HT-29 (cell line): ENCODE results near the gene THAP3. TPM values are rescaled to one million over a fixed set of nuclear protein-coding genes. Genes with fewer than 3 reads are reported as not detected.

Experiments used
- DNase-seq: peaks from one replicate; pipeline ENCODE4 v3.0.0-alpha.2; 2015; ENCODE audit warnings: low spot score
- total RNA-seq: library from RNA; depleted of rRNA; stranded (reverse); fragments of >200 nt; shearing (Covaris generic); gene quantifications from 2 replicates; pipeline ENCODE4 v1.2.3, GENCODE V29; 2014; rRNA removed

THAP3 gene
- total RNA-seq, 1 experiment from 2014 or later, result 19.6 TPM

DNA sequence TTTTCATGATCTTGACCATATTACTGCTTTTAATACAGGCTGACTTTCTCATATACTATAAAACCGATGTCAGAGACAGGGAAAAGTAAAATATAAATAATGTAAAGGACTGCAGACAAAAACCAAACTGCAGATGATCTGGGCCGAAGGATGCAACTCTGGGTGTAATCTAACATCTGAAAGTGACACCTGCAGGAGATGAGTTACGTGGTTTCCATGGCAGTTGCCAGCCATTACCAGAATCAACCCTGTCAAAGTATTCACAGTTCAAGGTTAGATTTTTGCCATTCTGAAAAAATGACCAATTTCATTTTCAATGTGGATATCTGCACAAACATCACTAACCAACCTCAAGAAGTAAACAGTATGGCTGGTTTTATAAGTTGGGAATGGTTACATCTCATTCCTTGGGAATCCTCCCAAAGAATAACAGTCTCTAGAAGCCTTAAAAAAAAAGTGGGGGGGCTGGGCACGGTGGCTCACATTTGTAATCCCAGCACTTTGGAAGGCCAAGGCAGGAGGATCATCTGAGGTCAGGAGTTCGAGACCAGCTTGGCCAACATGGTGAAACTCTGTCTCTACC, 49.2 kb downstream of the THAP3 start:
- DNase-seq, result no peak

DNA sequence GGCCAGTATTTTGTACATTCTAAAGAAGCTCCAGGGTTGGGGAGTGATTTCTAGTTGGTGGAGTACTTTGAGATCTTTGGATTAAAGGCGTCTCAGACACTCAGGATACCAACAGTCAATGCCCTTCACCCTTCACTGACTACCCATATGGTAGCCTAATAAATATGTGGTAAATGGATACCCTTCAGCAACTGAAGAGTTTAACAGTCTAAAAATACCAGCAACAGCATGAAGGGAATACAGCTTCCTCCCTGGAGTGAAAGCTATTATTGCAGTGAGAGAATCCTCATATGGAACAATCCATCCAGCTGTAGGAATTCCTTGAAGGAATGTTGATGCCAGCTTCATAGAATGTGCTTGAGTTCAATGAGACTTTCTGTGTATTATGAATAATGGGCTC, 50.1 kb downstream of the THAP3 start:
- no peak for DNase-seq

DNA sequence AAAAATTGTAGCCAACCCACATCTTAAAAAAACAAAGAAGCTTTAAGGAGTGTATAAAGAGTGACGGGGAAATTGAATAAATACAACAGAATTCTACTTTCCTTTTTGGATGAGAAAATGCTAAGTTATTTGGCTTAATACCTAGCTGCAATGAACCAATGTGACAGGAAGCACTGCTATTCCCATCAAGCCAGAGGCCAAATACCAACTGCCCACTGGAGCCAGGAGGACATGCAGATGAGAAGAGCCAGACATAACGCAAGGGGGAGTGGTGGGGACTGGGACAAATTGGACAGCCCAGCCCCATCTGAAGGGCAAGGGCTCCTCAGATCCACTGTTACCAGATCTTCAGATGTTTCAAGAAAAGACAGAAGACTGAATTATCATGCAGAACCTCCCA, 51.3 kb downstream of the THAP3 start:
- no peak for DNase-seq

Other genes with a start within 250 kb of the THAP3 start
- 31.7 and 33.9 TPM in 2 replicates for gene ACOT7, start 231.1 kb upstream of the THAP3 start, total RNA-seq
- 0.16 TPM in 1 of 2 replicates, not detected in the other for gene HES2, start 204.9 kb upstream of the THAP3 start, total RNA-seq
- gene ESPN, start 200.1 kb upstream of the THAP3 start, total RNA-seq, result 1.9 and 5.2 TPM in 2 replicates
- 9.7 and 15.0 TPM in 2 replicates for gene TNFRSF25, start 158.7 kb upstream of the THAP3 start, total RNA-seq
- 12.5 and 14.6 TPM in 2 replicates for gene PLEKHG5, start 133.2 kb upstream of the THAP3 start, total RNA-seq
- 21.0 and 23.7 TPM in 2 replicates for gene NOL9, start 70.4 kb upstream of the THAP3 start, total RNA-seq
- not detected in 2 replicates for gene TAS1R1, start 69.6 kb upstream of the THAP3 start, total RNA-seq
- 28.5 and 37.2 TPM in 2 replicates for gene ZBTB48, start 44.9 kb upstream of the THAP3 start, total RNA-seq
- 52.0 and 52.1 TPM in 2 replicates for gene KLHL21, start 22.0 kb upstream of the THAP3 start, total RNA-seq
- 8.8 and 11.5 TPM in 2 replicates for gene PHF13, start 11.1 kb upstream of the THAP3 start, total RNA-seq
- gene DNAJC11, start 76.9 kb downstream of the THAP3 start, total RNA-seq, result 48.2 and 64.3 TPM in 2 replicates
- 38.6 and 62.2 TPM in 2 replicates for gene CAMTA1, start 160.6 kb downstream of the THAP3 start, total RNA-seq